HG02763 (cell line): ENCODE results near the gene MACC1.
"Not testable (repeated sequence)": the region's sequence is repeated elsewhere in the genome, so short reads cannot be mapped to it uniquely, and the experiment has no call there.

Experiments used
- ATAC-seq: cut with Tn5 transposase; IDR thresholded peaks from one replicate; pipeline ENCODE4 v1.9.1; 2021; ENCODE audit warnings: mild to moderate bottlenecking, moderate library complexity; ENCODE audit not compliant: unreplicated experiment

Gene MACC1

GRCh38 chr7:20208651-20209307 lies 8.4 kb downstream of the MACC1 start:
- no peak for ATAC-seq

- ATAC-seq = not testable (repeated sequence)
Observed at GRCh38 chr7:20207811-20208210, 9.4 kb downstream of the MACC1 start.

GRCh38 chr7:20206104-20206896 lies 10.9 kb downstream of the MACC1 start:
- no peak for ATAC-seq

GRCh38 chr7:20203316-20203715 lies 13.9 kb downstream of the MACC1 start:
- no peak for ATAC-seq

GRCh38 chr7:20201380-20201779 lies 15.8 kb downstream of the MACC1 start:
- no peak for ATAC-seq

- no peak for ATAC-seq
Observed at GRCh38 chr7:20200971-20201370, 16.2 kb downstream of the MACC1 start.

- peak; percentile 40 for ATAC-seq
Observed at GRCh38 chr7:20200361-20200760, 16.8 kb downstream of the MACC1 start.

- ATAC-seq = peak; percentile 78
Observed at GRCh38 chr7:20199015-20199737, 18.0 kb downstream of the MACC1 start.

- ATAC-seq = no peak
Observed at GRCh38 chr7:20198260-20198659, 18.9 kb downstream of the MACC1 start.

- ATAC-seq = no peak
Observed at GRCh38 chr7:20197837-20198236, 19.3 kb downstream of the MACC1 start.

GRCh38 chr7:20197125-20197748 lies 19.9 kb downstream of the MACC1 start:
- no peak for ATAC-seq

GRCh38 chr7:20194343-20194995 lies 22.7 kb downstream of the MACC1 start:
- ATAC-seq = no peak

- no peak for ATAC-seq
Observed at GRCh38 chr7:20193873-20194272, 23.3 kb downstream of the MACC1 start.

- ATAC-seq = peak; percentile 73
Observed at GRCh38 chr7:20193242-20193777, 23.9 kb downstream of the MACC1 start.

GRCh38 chr7:20191391-20191869 lies 25.8 kb downstream of the MACC1 start:
- ATAC-seq = no peak

- ATAC-seq = no peak
Observed at GRCh38 chr7:20190560-20191390, 26.4 kb downstream of the MACC1 start.

- no peak for ATAC-seq
Observed at GRCh38 chr7:20189852-20190251, 27.3 kb downstream of the MACC1 start.

GRCh38 chr7:20188567-20188966 lies 28.6 kb downstream of the MACC1 start:
- ATAC-seq = no peak

- ATAC-seq = not testable (repeated sequence)
Observed at GRCh38 chr7:20187850-20188249, 29.3 kb downstream of the MACC1 start.
